Measurements from ENCODE around the gene EPB41L3.

The EPB41L3 gene

GRCh38 chr18:5397102-5397501, 146.7 kb downstream of the EPB41L3 start:
- no peak for DNase-seq

GRCh38 chr18:5395860-5396448, 147.8 kb downstream of the EPB41L3 start:
- DNase-seq = no peak

GRCh38 chr18:5393779-5394178, 150.0 kb downstream of the EPB41L3 start:
- peak; percentile 62 for DNase-seq

- DNase-seq = no peak
These were observed 152.4 kb downstream of the EPB41L3 start for GRCh38 chr18:5391409-5391808.

GRCh38 chr18:5389356-5389755, 154.4 kb downstream of the EPB41L3 start:
- DNase-seq = no peak

GRCh38 chr18:5388896-5389295, 154.9 kb downstream of the EPB41L3 start:
- no peak for DNase-seq

GRCh38 chr18:5380586-5380985, 163.2 kb downstream of the EPB41L3 start:
- no peak for DNase-seq

- DNase-seq = no peak
These were observed 166.8 kb downstream of the EPB41L3 start for GRCh38 chr18:5376986-5377385.

GRCh38 chr18:5370332-5370731, 173.5 kb downstream of the EPB41L3 start:
- DNase-seq = no peak

- no peak for DNase-seq
These were observed 174.3 kb downstream of the EPB41L3 start for GRCh38 chr18:5369513-5369912.

GRCh38 chr18:5365443-5365842, 178.4 kb downstream of the EPB41L3 start:
- no peak for DNase-seq

GRCh38 chr18:5350636-5351035, 193.2 kb downstream of the EPB41L3 start:
- DNase-seq = no peak
